Lower leg skin (tissue), 3 donors: Measurements from ENCODE around the gene KRTAP5-10.

Experiments used
- CTCF ChIP-seq, 3 donors: fragments of 450-650 bp; IDR thresholded peaks; one replicate each; pipeline ENCODE4 v1.5.1; 2016; ENCODE audit warnings: antibody characterized with exemption in 3 of 3, mild to moderate bottlenecking in 3 of 3, moderate library complexity in 2 of 3
- POLR2A ChIP-seq, 2 donors: fragments of 450-650 bp; IDR thresholded peaks; one replicate each; pipeline ENCODE4 v1.6.1; 2016 to 2017; ENCODE audit warnings: antibody characterized with exemption in 2 of 2, mild to moderate bottlenecking in 1 of 2, moderate library complexity in 1 of 2

- no peak for TF ChIP-seq CTCF (IDR thresholded peaks at IDR 0.05)
- TF ChIP-seq POLR2A (IDR thresholded peaks at IDR 0.05): no peak
Observed at GRCh38 chr11:71574418-71574817, 9.1 kb downstream of the KRTAP5-10 start.
